SK-N-SH treated with all-trans-retinoic acid at 6 μM for 48 hours (cell line): ENCODE measurements around the gene HAND2.

Experiments
- ARNTL ChIP-seq: fragments of 450-650 bp; formaldehyde crosslinking; IDR thresholded peaks from 2 replicates; pipeline ENCODE4 v1.5.0; 2020; ENCODE audit warnings: low read depth, mild to moderate bottlenecking, moderate library complexity, borderline replicate concordance
- CREB5 ChIP-seq: fragments of 250-450 bp; sonication (Bioruptor Pico); IDR thresholded peaks from 2 replicates; pipeline ENCODE4 v1.5.1; 2020; ENCODE audit warnings: low read depth, mild to moderate bottlenecking, moderate library complexity
- CSDC2 ChIP-seq: fragments of 250-450 bp; sonication (Bioruptor Pico); IDR thresholded peaks from 2 replicates; pipeline ENCODE4 v1.5.0; 2020; ENCODE audit warnings: mild to moderate bottlenecking, moderate library complexity
- CSRNP3 ChIP-seq: fragments of 250-450 bp; sonication (Bioruptor Pico); IDR thresholded peaks from 2 replicates; pipeline ENCODE4 v1.5.1; 2021; ENCODE audit warnings: mild to moderate bottlenecking, moderate library complexity
- ISL1 ChIP-seq: fragments of 250-450 bp; sonication (Bioruptor Pico); IDR thresholded peaks from 2 replicates; pipeline ENCODE4 v2.1.2; 2022; ENCODE audit warnings: mild to moderate bottlenecking, moderate library complexity
- PATZ1 ChIP-seq: fragments of 250-450 bp; sonication (Bioruptor Pico); IDR thresholded peaks from 2 replicates; pipeline ENCODE4 v1.8.0; 2020; ENCODE audit warnings: mild to moderate bottlenecking, moderate library complexity, borderline replicate concordance
- RARB ChIP-seq: fragments of 250-450 bp; sonication (Bioruptor Pico); IDR thresholded peaks from 2 replicates; pipeline ENCODE4 v1.8.0; 2021; ENCODE audit warnings: mild to moderate bottlenecking, moderate library complexity
- TSHZ2 ChIP-seq: fragments of 250-450 bp; sonication (Bioruptor Pico); IDR thresholded peaks from 2 replicates; pipeline ENCODE4 v1.5.0; 2020; ENCODE audit warnings: mild to moderate bottlenecking, moderate library complexity
- ZFP3 ChIP-seq: fragments of 250-450 bp; sonication (Bioruptor Pico); IDR thresholded peaks from 2 replicates; pipeline ENCODE4 v1.5.0; 2020; ENCODE audit warnings: mild to moderate bottlenecking, moderate library complexity
- ZFP30 ChIP-seq: fragments of 450-650 bp; formaldehyde crosslinking; IDR thresholded peaks from 2 replicates; pipeline ENCODE4 v1.5.0; 2022; ENCODE audit warnings: mild to moderate bottlenecking, moderate library complexity

GRCh38 chr4:173565281-173565680, 35.3 kb upstream of the HAND2 start:
- no peak for TF ChIP-seq PATZ1 (CRISPR knock-in tag)
- TF ChIP-seq CSDC2 (CRISPR knock-in tag), result no peak
- TF ChIP-seq ZFP3 (CRISPR knock-in tag), result no peak
- TF ChIP-seq RARB (CRISPR knock-in tag), result no peak
- no peak for TF ChIP-seq TSHZ2 (CRISPR knock-in tag)
- no peak for TF ChIP-seq ZFP30 (CRISPR knock-in tag)
- TF ChIP-seq ARNTL (CRISPR knock-in tag), result no peak
- no peak for TF ChIP-seq CSRNP3 (CRISPR knock-in tag)
- no peak for TF ChIP-seq ISL1
- no peak for TF ChIP-seq CREB5 (CRISPR knock-in tag)
